Effector memory CD8-positive, alpha-beta T cell (primary cell): ENCODE data around the gene EOLA1.
"Not testable (repeated sequence)": the region's sequence is repeated elsewhere in the genome, so short reads cannot be mapped to it uniquely, and the experiment has no call there.

Source experiments
- ATAC-seq: fragments of 150-1000 bp; cut with Tn5 transposase; replicated peaks from 2 replicates; pipeline ENCODE4 v1.10.0; 2021; ENCODE audit warnings: mild to moderate bottlenecking, moderate library complexity
- DNase-seq, 3 experiments: peaks; one replicate each; pipeline ENCODE4 v3.0.0; 2021
- H3K27ac Mint-ChIP-seq, 2 donors: one replicate each; pipeline ENCODE4 v1.8.0; 2022; ENCODE audit warnings: mild to moderate bottlenecking in 2 of 2, mixed read lengths in 2 of 2, moderate library complexity in 2 of 2
- H3K27me3 Mint-ChIP-seq, 2 donors: one replicate each; pipeline ENCODE4 v1.8.0; 2022; ENCODE audit warnings: mixed read lengths in 2 of 2
- H3K36me3 Mint-ChIP-seq: one replicate; pipeline ENCODE4 v1.8.0; 2022; ENCODE audit warnings: mild to moderate bottlenecking, moderate library complexity, mixed read lengths; ENCODE audit not compliant: insufficient read depth
- H3K4me1 Mint-ChIP-seq, 2 donors: one replicate each; pipeline ENCODE4 v1.8.0; 2022; ENCODE audit warnings: low read depth in 2 of 2, mixed read lengths in 2 of 2
- H3K4me3 Mint-ChIP-seq, 2 donors: one replicate each; pipeline ENCODE4 v1.8.0; 2022; ENCODE audit warnings: mild to moderate bottlenecking in 2 of 2, mixed read lengths in 2 of 2, moderate library complexity in 2 of 2
- H3K9me3 Mint-ChIP-seq, 2 donors: one replicate each; pipeline ENCODE4 v1.8.0; 2022; ENCODE audit warnings: mixed read lengths in 2 of 2

EOLA1 gene

GRCh38 chrX:149569770-149570169 is 29.0 kb downstream of the EOLA1 start:
- Mint-ChIP-seq H3K27me3 (no peaks in the 10 kb centered on the region), H3K4me1 (no peaks in the 10 kb centered on the region), H3K4me3 (no peak overlapping the region), H3K27ac (no peak overlapping the region), H3K9me3 (no peaks in the 10 kb centered on the region), H3K36me3 (no peaks in the 10 kb centered on the region)
- no peak for ATAC-seq
- DNase-seq, result no peak

GRCh38 chrX:149570668-149571067 is 29.9 kb downstream of the EOLA1 start:
- H3K4me3 Mint-ChIP-seq, result no peak overlapping the region
- no peaks in the 10 kb centered on the region for H3K36me3 Mint-ChIP-seq
- ATAC-seq, result no peak
- no peaks in the 10 kb centered on the region for H3K9me3 Mint-ChIP-seq
- DNase-seq, result no peak
- no peaks in the 10 kb centered on the region for H3K27me3 Mint-ChIP-seq
- H3K4me1 Mint-ChIP-seq, result no peaks in the 10 kb centered on the region
- no peak overlapping the region for H3K27ac Mint-ChIP-seq

GRCh38 chrX:149571770-149572169 is 31.0 kb downstream of the EOLA1 start:
- DNase-seq (no peak), ATAC-seq (no peak)
- no peak overlapping the region for H3K4me3 Mint-ChIP-seq
- H3K36me3 Mint-ChIP-seq, result no peaks in the 10 kb centered on the region
- no peaks in the 10 kb centered on the region for H3K4me1 Mint-ChIP-seq
- no peaks in the 10 kb centered on the region for H3K27me3 Mint-ChIP-seq
- no peak overlapping the region for H3K27ac Mint-ChIP-seq
- H3K9me3 Mint-ChIP-seq, result no peaks in the 10 kb centered on the region

- no peak for DNase-seq
- no peak overlapping the region for H3K4me3 Mint-ChIP-seq
Measured at GRCh38 chrX:149572743-149573142, 31.9 kb downstream of the EOLA1 start.

GRCh38 chrX:149573456-149573855 is 32.6 kb downstream of the EOLA1 start:
- not testable (repeated sequence) for DNase-seq, H3K27me3 Mint-ChIP-seq, H3K4me1 Mint-ChIP-seq, H3K9me3 Mint-ChIP-seq, H3K4me3 Mint-ChIP-seq, H3K27ac Mint-ChIP-seq, H3K36me3 Mint-ChIP-seq
- peak; percentile 58 for ATAC-seq

More at GRCh38 chrX:149572743-149573142, 31.9 kb downstream of the EOLA1 start:
- no peaks in the 10 kb centered on the region for H3K9me3 Mint-ChIP-seq
- no peak for ATAC-seq
- H3K27ac Mint-ChIP-seq, result no peak overlapping the region
- no peaks in the 10 kb centered on the region for H3K27me3 Mint-ChIP-seq
- no peaks in the 10 kb centered on the region for H3K36me3 Mint-ChIP-seq
- H3K4me1 Mint-ChIP-seq, result no peaks in the 10 kb centered on the region

- ATAC-seq, DNase-seq, H3K9me3 Mint-ChIP-seq, H3K4me3 Mint-ChIP-seq, H3K27me3 Mint-ChIP-seq, H3K4me1 Mint-ChIP-seq, H3K36me3 Mint-ChIP-seq, H3K27ac Mint-ChIP-seq: not testable (repeated sequence)
Measured at GRCh38 chrX:149585631-149586030, 44.8 kb downstream of the EOLA1 start.

GRCh38 chrX:149587359-149587758 is 46.5 kb downstream of the EOLA1 start, which contains the start of gene MAGEA9B:
TSS of gene MAGEA9B (minus strand) at chrX:149587459. CDS start at chrX:149583179, 4,280 bp downstream.
- H3K9me3 Mint-ChIP-seq, ATAC-seq, H3K27ac Mint-ChIP-seq, H3K4me1 Mint-ChIP-seq, H3K36me3 Mint-ChIP-seq, H3K27me3 Mint-ChIP-seq, H3K4me3 Mint-ChIP-seq, DNase-seq: not testable (repeated sequence)

- not testable (repeated sequence) for H3K4me1 Mint-ChIP-seq, H3K27me3 Mint-ChIP-seq, H3K36me3 Mint-ChIP-seq
Measured at GRCh38 chrX:149590993-149591392, 50.2 kb downstream of the EOLA1 start.

GRCh38 chrX:149595214-149595613 is 54.4 kb downstream of the EOLA1 start, which contains the start of gene HSFX2:
TSS of gene HSFX2 (minus strand) at chrX:149595314. CDS start at chrX:149594700, 614 bp downstream.
- not testable (repeated sequence) for H3K4me1 Mint-ChIP-seq, ATAC-seq, H3K4me3 Mint-ChIP-seq, H3K9me3 Mint-ChIP-seq, H3K27me3 Mint-ChIP-seq, H3K36me3 Mint-ChIP-seq, DNase-seq, H3K27ac Mint-ChIP-seq

More at GRCh38 chrX:149590993-149591392, 50.2 kb downstream of the EOLA1 start:
- not testable (repeated sequence) for H3K4me3 Mint-ChIP-seq, DNase-seq, ATAC-seq, H3K9me3 Mint-ChIP-seq, H3K27ac Mint-ChIP-seq

GRCh38 chrX:149595943-149596342 is 55.1 kb downstream of the EOLA1 start:
- not testable (repeated sequence) for H3K4me1 Mint-ChIP-seq, DNase-seq, H3K27me3 Mint-ChIP-seq, ATAC-seq, H3K4me3 Mint-ChIP-seq, H3K27ac Mint-ChIP-seq, H3K36me3 Mint-ChIP-seq, H3K9me3 Mint-ChIP-seq
